Keratinocyte (primary cell): ENCODE data around the gene PMEPA1. TPM values are rescaled to one million over a fixed set of nuclear protein-coding genes. Genes with fewer than 3 reads are reported as not detected.

Experiments used
- DNase-seq: peaks from one replicate; pipeline ENCODE4 v3.0.0-alpha.2; 2011; ENCODE audit warnings: low read depth, missing footprints, low spot score
- FAIRE-seq: peaks from 2 replicates; lab custom pipeline; 2011; peaks lifted over from hg19 to GRCh38; lab: Jason Lieb, UNC
- H2AFZ ChIP-seq: 2 replicates; pipeline ENCODE4 v1.6.0; 2012; ENCODE audit warnings: low read length, control low read depth, inconsistent platforms; ENCODE audit not compliant: control insufficient read depth
- H3K27ac ChIP-seq: 2 replicates; pipeline ENCODE4 v1.5.1; 2011; ENCODE audit warnings: low read length; ENCODE audit not compliant: control insufficient read depth, insufficient read depth
- H3K27me3 ChIP-seq: 3 replicates; pipeline ENCODE4 v1.6.0; 2011; ENCODE audit warnings: low read length; ENCODE audit not compliant: control insufficient read depth, insufficient read depth; ENCODE audit errors: extremely low read depth
- H3K36me3 ChIP-seq, 2 experiments: 2 replicates in 1 of 2; 3 replicates in 1 of 2; pipeline ENCODE4 v1.5.1; 2011; ENCODE audit warnings: low read length in 2 of 2, mild to moderate bottlenecking in 1 of 2; ENCODE audit not compliant: control insufficient read depth in 2 of 2, insufficient read depth in 2 of 2; ENCODE audit errors: extremely low read depth in 1 of 2
- H3K4me1 ChIP-seq: 3 replicates; pipeline ENCODE4 v1.5.1; 2011; ENCODE audit warnings: low read length; ENCODE audit not compliant: control insufficient read depth, insufficient read depth; ENCODE audit errors: extremely low read depth
- H3K4me2 ChIP-seq: 3 replicates; pipeline ENCODE4 v1.6.0; 2011; ENCODE audit warnings: low read depth, low read length; ENCODE audit not compliant: control insufficient read depth, insufficient read depth; ENCODE audit errors: extremely low read depth
- H3K4me3 ChIP-seq, 3 experiments: fragments of 200-600 bp in 1 of 3; sonication (generic) in 1 of 3; 2 replicates in 2 of 3; 3 replicates in 1 of 3; pipeline ENCODE4 v1.5.1; 2011 to 2016; ENCODE audit warnings: low read length in 3 of 3, mild to moderate bottlenecking in 3 of 3, control low read depth in 2 of 3, inconsistent platforms in 1 of 3, low read depth in 1 of 3, mixed read lengths in 1 of 3, mixed run types in 1 of 3, moderate library complexity in 1 of 3; ENCODE audit not compliant: control insufficient read depth in 2 of 3, insufficient read depth in 2 of 3; ENCODE audit errors: extremely low read depth in 1 of 3
- H3K79me2 ChIP-seq: 2 replicates; pipeline ENCODE4 v1.6.0; 2012; ENCODE audit warnings: low read length; ENCODE audit not compliant: control insufficient read depth, insufficient read depth
- H3K9ac ChIP-seq: 3 replicates; pipeline ENCODE4 v1.6.0; 2011; ENCODE audit warnings: low read length; ENCODE audit not compliant: control insufficient read depth, insufficient read depth; ENCODE audit errors: extremely low read depth
- H3K9me1 ChIP-seq: 3 replicates; pipeline ENCODE4 v1.6.0; 2011; ENCODE audit warnings: low read length; ENCODE audit not compliant: control insufficient read depth, insufficient read depth; ENCODE audit errors: extremely low read depth
- H3K9me3 ChIP-seq: 2 replicates; pipeline ENCODE4 v1.5.1; 2012; ENCODE audit warnings: low read depth, low read length; ENCODE audit not compliant: control insufficient read depth
- H4K20me1 ChIP-seq: 3 replicates; pipeline ENCODE4 v1.6.0; 2011; ENCODE audit warnings: low read length; ENCODE audit not compliant: control insufficient read depth, insufficient read depth; ENCODE audit errors: extremely low read depth
- EZH2 ChIP-seq: IDR thresholded peaks from one replicate; pipeline ENCODE4 v1.6.1; 2012; ENCODE audit warnings: inconsistent platforms, mild to moderate bottlenecking, low read length, moderate library complexity
- dilution Hi-C: fragments of 300-500 bp; cut with MboI; formaldehyde crosslinking; loops from one replicate; pipeline ENCODE4 v1.7.0; 2020; ENCODE audit warnings: low sequenced_read_pairs; ENCODE audit not compliant: extremely low pct_ligation_motif_present
- polyA plus RNA-seq, 5 experiments: library from polyadenylated mRNA; depleted of rRNA in 3 of 5; stranded (reverse) in 3 of 5; stranded (forward) in 1 of 5; unstranded in 1 of 5; fragments of >200 nt; gene quantifications; 1 replicate in 1 of 5; 2 replicates in 3 of 5; 3 replicates in 1 of 5; pipeline versions ENCODE4 v1.2.1 to v1.2.3, GENCODE V29; 2011 to 2012; ENCODE audit warnings: missing spikeins in 2 of 5, low read depth in 1 of 5, low replicate concordance in 1 of 5
- TF ChIP-seq, protein P1 (sequence below), 3 experiments: IDR thresholded peaks in 1 of 3; conservative IDR thresholded peaks in 1 of 3; optimal IDR thresholded peaks in 1 of 3; 2 replicates in 2 of 3; 3 replicates in 1 of 3; pipeline versions ENCODE3 to v1.5.1; 2011; ENCODE audit warnings: low read length in 3 of 3, mild to moderate bottlenecking in 3 of 3, moderate library complexity in 2 of 3, control low read depth in 1 of 3, inconsistent platforms in 1 of 3; ENCODE audit not compliant: insufficient read depth in 2 of 3; ENCODE audit errors: extremely low read depth in 1 of 3

PMEPA1 gene
- polyA plus RNA-seq, 1 donor (not counting 4 experiments of a cell fraction or from before 2014, with no cell fraction given), result 29.0 TPM

DNA sequence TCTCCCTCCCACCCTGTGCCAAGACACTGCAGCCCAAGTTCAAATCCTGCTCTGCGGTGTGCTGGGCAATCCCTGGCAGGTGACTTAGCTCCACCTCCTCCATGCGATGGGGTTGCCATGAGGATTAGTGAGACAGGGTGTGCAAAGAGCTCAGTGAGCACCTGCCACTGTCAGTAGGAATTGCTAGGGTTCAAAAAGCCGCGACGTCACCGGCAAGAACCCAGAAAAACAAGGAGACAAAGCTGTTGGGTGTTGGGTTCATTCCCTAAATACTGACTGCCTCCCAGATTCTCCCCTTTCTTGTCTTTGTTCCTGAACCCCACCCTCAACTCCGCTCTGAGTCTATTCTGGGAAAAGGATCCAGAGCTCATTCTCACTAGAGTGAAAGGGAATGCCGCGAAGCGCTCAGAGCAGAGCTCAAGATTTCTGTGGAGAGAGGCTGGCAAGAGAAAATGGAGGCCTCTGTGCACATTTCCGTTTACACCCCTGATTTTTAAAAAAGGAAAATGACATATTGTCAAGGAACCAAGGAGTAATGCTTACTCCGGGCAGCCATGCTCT lies 13.3 kb downstream of the PMEPA1 start:
- H2AFZ ChIP-seq, result no peak overlapping the region
- H3K4me3 ChIP-seq, result no peak overlapping the region
- peak overlapping the region; percentile 90 for H3K27ac ChIP-seq
- FAIRE-seq (no peak), DNase-seq (no peak)
- no peak for TF ChIP-seq EZH2
- TF ChIP-seq, protein P1, sequence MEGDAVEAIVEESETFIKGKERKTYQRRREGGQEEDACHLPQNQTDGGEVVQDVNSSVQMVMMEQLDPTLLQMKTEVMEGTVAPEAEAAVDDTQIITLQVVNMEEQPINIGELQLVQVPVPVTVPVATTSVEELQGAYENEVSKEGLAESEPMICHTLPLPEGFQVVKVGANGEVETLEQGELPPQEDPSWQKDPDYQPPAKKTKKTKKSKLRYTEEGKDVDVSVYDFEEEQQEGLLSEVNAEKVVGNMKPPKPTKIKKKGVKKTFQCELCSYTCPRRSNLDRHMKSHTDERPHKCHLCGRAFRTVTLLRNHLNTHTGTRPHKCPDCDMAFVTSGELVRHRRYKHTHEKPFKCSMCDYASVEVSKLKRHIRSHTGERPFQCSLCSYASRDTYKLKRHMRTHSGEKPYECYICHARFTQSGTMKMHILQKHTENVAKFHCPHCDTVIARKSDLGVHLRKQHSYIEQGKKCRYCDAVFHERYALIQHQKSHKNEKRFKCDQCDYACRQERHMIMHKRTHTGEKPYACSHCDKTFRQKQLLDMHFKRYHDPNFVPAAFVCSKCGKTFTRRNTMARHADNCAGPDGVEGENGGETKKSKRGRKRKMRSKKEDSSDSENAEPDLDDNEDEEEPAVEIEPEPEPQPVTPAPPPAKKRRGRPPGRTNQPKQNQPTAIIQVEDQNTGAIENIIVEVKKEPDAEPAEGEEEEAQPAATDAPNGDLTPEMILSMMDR (optimal IDR thresholded peaks at IDR 0.05 in 1 of 3, IDR thresholded peaks at IDR 0.05 in 1 of 3, conservative IDR thresholded peaks at IDR 0.05 in 1 of 3; ENCODE audit: extremely low read depth in 1 of 3, insufficient read depth in 2 of 3, low read length in 3 of 3), result no peak
- H3K4me1 ChIP-seq, result peaks cover 97% of the 10 kb centered on the region
- H3K9me1 ChIP-seq, result peaks cover 8% of the 10 kb centered on the region
- H3K9me3 ChIP-seq, result no peaks in the 10 kb centered on the region
- peak overlapping the region; percentile 55 for H3K4me2 ChIP-seq
- H3K9ac ChIP-seq, result no peak overlapping the region
- peaks cover 78% of the 10 kb centered on the region for H3K79me2 ChIP-seq
- H3K27me3 ChIP-seq, result no peaks in the 10 kb centered on the region
- dilution Hi-C loops, result no loop called here
- H3K36me3 ChIP-seq, result peaks cover 3 to 29% of the 10 kb centered on the region in 2 experiments
- H4K20me1 ChIP-seq, result peaks cover under 1% of the 10 kb centered on the region

DNA sequence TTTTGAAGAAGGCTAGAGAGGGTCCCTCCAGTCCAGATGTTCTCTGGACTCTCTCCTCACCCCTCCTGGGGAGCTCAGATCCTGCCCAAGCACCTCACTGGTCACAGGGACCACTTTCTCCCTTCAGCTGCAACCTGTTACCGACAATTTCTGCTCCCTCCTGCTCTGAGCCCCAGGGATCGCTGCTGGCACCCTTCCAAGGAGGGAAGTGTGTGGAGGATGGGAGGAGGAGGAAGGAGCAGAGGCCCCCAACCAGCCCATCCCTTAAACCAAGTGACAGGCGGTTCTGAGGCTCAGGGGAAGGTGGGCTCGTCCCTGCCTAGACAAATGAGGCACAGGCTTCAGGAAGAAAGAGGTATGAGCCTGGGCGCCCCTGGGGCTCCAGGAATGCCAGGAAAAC lies 13.9 kb downstream of the PMEPA1 start:
- TF ChIP-seq EZH2, result no peak
- TF ChIP-seq, protein P1 (optimal IDR thresholded peaks at IDR 0.05 in 1 of 3, IDR thresholded peaks at IDR 0.05 in 1 of 3, conservative IDR thresholded peaks at IDR 0.05 in 1 of 3; ENCODE audit: extremely low read depth in 1 of 3, insufficient read depth in 2 of 3, low read length in 3 of 3), result no peak
- Histone ChIP-seq H3K9me1 (peaks cover 6% of the 10 kb centered on the region), H3K4me2 (peak overlapping the region; percentile 55), H3K4me1 (peaks cover 97% of the 10 kb centered on the region), H3K9me3 (no peaks in the 10 kb centered on the region), H3K79me2 (peaks cover 78% of the 10 kb centered on the region), H3K36me3 (peaks cover 4 to 30% of the 10 kb centered on the region in 2 experiments), H3K4me3 (no peak overlapping the region), H4K20me1 (no peaks in the 10 kb centered on the region), H3K27ac (peak overlapping the region; percentile 90), H2AFZ (no peak overlapping the region), H3K27me3 (no peaks in the 10 kb centered on the region), H3K9ac (peak overlapping the region; percentile 67)
- dilution Hi-C loops, result no loop called here
- DNase-seq (no peak), FAIRE-seq (no peak)
